Small intestine (tissue), 7 donors: Measurements from ENCODE around the gene SLC4A3. TPM values are rescaled to one million over a fixed set of nuclear protein-coding genes. Genes with fewer than 3 reads are reported as not detected.
A peak's percentile ranks its signal among the peaks of the same experiment; 100 is the strongest.

Source experiments
- DNase-seq, 2 donors: peaks; one replicate each; pipeline versions ENCODE4 v3.0.0 to v3.0.0-alpha.2; 2013
- FAIRE-seq: peaks from 2 replicates; lab custom pipeline; 2012; peaks lifted over from hg19 to GRCh38; lab: Jason Lieb, UNC
- H3K27ac ChIP-seq, 3 donors: one replicate each; pipeline ENCODE4 v1.5.1; 2013; ENCODE audit warnings: low read length in 2 of 3, mild to moderate bottlenecking in 2 of 3, control low read depth in 1 of 3, inconsistent platforms in 1 of 3, low read depth in 1 of 3, moderate library complexity in 1 of 3
- H3K27me3 ChIP-seq, 3 donors: one replicate each; pipeline ENCODE4 v1.6.1; 2013; ENCODE audit warnings: low read length in 3 of 3, inconsistent platforms in 1 of 3; ENCODE audit not compliant: control insufficient read depth in 3 of 3, insufficient read depth in 3 of 3
- H3K36me3 ChIP-seq, 3 donors: one replicate each; pipeline ENCODE4 v1.6.1; 2013; ENCODE audit warnings: low read length in 3 of 3, inconsistent platforms in 1 of 3, low read depth in 1 of 3, mild to moderate bottlenecking in 1 of 3, moderate library complexity in 1 of 3; ENCODE audit not compliant: control insufficient read depth in 3 of 3, insufficient read depth in 2 of 3
- H3K4me1 ChIP-seq, 3 donors: one replicate each; pipeline ENCODE4 v1.6.1; 2013; ENCODE audit warnings: low read length in 2 of 3, inconsistent platforms in 1 of 3, low read depth in 1 of 3, mild to moderate bottlenecking in 1 of 3, moderate library complexity in 1 of 3; ENCODE audit not compliant: control insufficient read depth in 3 of 3, insufficient read depth in 2 of 3
- H3K4me3 ChIP-seq, 3 donors: one replicate each; pipeline ENCODE4 v1.5.1; 2013; ENCODE audit warnings: low read length in 3 of 3, control low read depth in 1 of 3, inconsistent platforms in 1 of 3, low read depth in 1 of 3, mild to moderate bottlenecking in 1 of 3, moderate library complexity in 1 of 3
- H3K9me3 ChIP-seq, 2 donors: one replicate each; pipeline ENCODE4 v1.6.1; 2013; ENCODE audit warnings: low read depth in 1 of 2, low read length in 1 of 2; ENCODE audit not compliant: control insufficient read depth in 2 of 2, insufficient read depth in 1 of 2
- WGBS, 3 donors: extraction: QIAGEN DNeasy Blood & Tissue Kit; methylation state at CpG; one replicate each; pipeline ENCODE4 v1.1.7; 2013; 5-methylcytosine and 5-hydroxymethylcytosine counted together
- polyA plus RNA-seq, 4 donors: library from polyadenylated mRNA; stranded (reverse) in 3 of 4; unstranded in 1 of 4; fragments of 200-250 nt in 3 of 4; fragments of 120-200 nt in 1 of 4; gene quantifications; one replicate each; pipeline versions ENCODE4 v1.2.1 to v1.2.3, GENCODE V29; 2013
- donor health status: healthy with polysubstance abuse.
- donor health status: control.
- donor health status: control.
- donor health status: Bipolar disorder and iron deficiency.
- donor health status: healthy.

The SLC4A3 gene
- polyA plus RNA-seq, 4 donors: 1.0 to 2.2 (median 1.1) TPM; not detected in 1

GRCh38 chr2:219658196-219658846 is 30.9 kb downstream of the SLC4A3 start:
- no peak for DNase-seq
- Histone ChIP-seq H3K27ac (no peak overlapping the region), H3K4me3 (no peak overlapping the region), H3K27me3 (peaks cover 0 to 8% (median 2%) of the 10 kb centered on the region in 3 donors), H3K4me1 (no peaks in the 10 kb centered on the region), H3K9me3 (peaks cover 0 to 11% of the 10 kb centered on the region in 2 donors), H3K36me3 (no peaks in the 10 kb centered on the region)
- 59 to 77% (median 72%) methylated on average over 7 of the region's 7 CpGs for WGBS, 3 donors
- no peak for FAIRE-seq

- Histone ChIP-seq H3K4me1 (no peaks in the 10 kb centered on the region), H3K27ac (no peak overlapping the region), H3K27me3 (peaks cover 0 to 5% (median 2%) of the 10 kb centered on the region in 3 donors), H3K4me3 (no peak overlapping the region), H3K9me3 (peaks cover 0 to 11% of the 10 kb centered on the region in 2 donors), H3K36me3 (no peaks in the 10 kb centered on the region)
- DNase-seq (no peak), FAIRE-seq (no peak)
- WGBS, 3 donors: 76 to 87% (median 86%) methylated on average over 3 of the region's 3 CpGs
Observed at GRCh38 chr2:219658874-219659273, 31.4 kb downstream of the SLC4A3 start.

GRCh38 chr2:219661197-219661954 is 33.9 kb downstream of the SLC4A3 start:
- peak in 1 of 2 donors; percentile 39 for DNase-seq
- no peak for FAIRE-seq
- H3K27me3 ChIP-seq: no peaks in the 10 kb centered on the region
- no peak overlapping the region for H3K4me3 ChIP-seq
- H3K4me1 ChIP-seq: no peaks in the 10 kb centered on the region
- H3K36me3 ChIP-seq: no peaks in the 10 kb centered on the region
- H3K9me3 ChIP-seq: peaks cover 0 to 11% of the 10 kb centered on the region in 2 donors
- H3K27ac ChIP-seq: peak overlapping the region in 1 of 3 donors; percentile 17
- WGBS, 3 donors: 28 to 56% (median 36%) methylated on average over 7 of the region's 7 CpGs

- FAIRE-seq (no peak), DNase-seq (no peak)
- Histone ChIP-seq H3K27ac (peak overlapping the region in 1 of 3 donors; percentile 17), H3K9me3 (peaks cover 0 to 11% of the 10 kb centered on the region in 2 donors), H3K4me3 (no peak overlapping the region), H3K27me3 (no peaks in the 10 kb centered on the region), H3K36me3 (no peaks in the 10 kb centered on the region), H3K4me1 (no peaks in the 10 kb centered on the region)
- WGBS, 3 donors: 64 to 70% (median 70%) methylated on average over 1 of the region's 1 CpG
Observed at GRCh38 chr2:219661955-219662395, 34.5 kb downstream of the SLC4A3 start.

- no peaks in the 10 kb centered on the region for H3K4me1 ChIP-seq
- no peak overlapping the region for H3K4me3 ChIP-seq
- DNase-seq: no peak
- no peaks in the 10 kb centered on the region for H3K36me3 ChIP-seq
- H3K9me3 ChIP-seq: peaks cover 0 to 11% of the 10 kb centered on the region in 2 donors
- H3K27me3 ChIP-seq: no peaks in the 10 kb centered on the region
- FAIRE-seq: no peak
- no peak overlapping the region for H3K27ac ChIP-seq
Observed at GRCh38 chr2:219662566-219662965, 35.1 kb downstream of the SLC4A3 start.

GRCh38 chr2:219663116-219663762 is 35.8 kb downstream of the SLC4A3 start:
- Histone ChIP-seq H3K27ac (no peak overlapping the region), H3K4me3 (no peak overlapping the region), H3K36me3 (no peaks in the 10 kb centered on the region), H3K4me1 (no peaks in the 10 kb centered on the region), H3K27me3 (no peaks in the 10 kb centered on the region), H3K9me3 (peaks cover 0 to 11% of the 10 kb centered on the region in 2 donors)
- 72 to 79% (median 76%) methylated on average over 11 of the region's 11 CpGs for WGBS, 3 donors
- FAIRE-seq (no peak), DNase-seq (no peak)

- H3K36me3 ChIP-seq: no peaks in the 10 kb centered on the region
- H3K4me1 ChIP-seq: no peaks in the 10 kb centered on the region
- no peak overlapping the region for H3K4me3 ChIP-seq
- FAIRE-seq (no peak), DNase-seq (no peak)
- no peak overlapping the region for H3K27ac ChIP-seq
- H3K27me3 ChIP-seq: no peaks in the 10 kb centered on the region
- 80 to 91% (median 86%) methylated on average over 5 of the region's 5 CpGs for WGBS, 3 donors
- peaks cover 0 to 11% of the 10 kb centered on the region in 2 donors for H3K9me3 ChIP-seq
Observed at GRCh38 chr2:219664041-219664440, 36.6 kb downstream of the SLC4A3 start.

- no peak for FAIRE-seq
Observed at GRCh38 chr2:219664944-219665343, 37.5 kb downstream of the SLC4A3 start.

More at GRCh38 chr2:219664944-219665343, 37.5 kb downstream of the SLC4A3 start:
- 49 to 76% (median 59%) methylated on average over 4 of the region's 4 CpGs for WGBS, 3 donors
- no peaks in the 10 kb centered on the region for H3K4me1 ChIP-seq
- DNase-seq: no peak
- H3K9me3 ChIP-seq: peaks cover 0 to 11% of the 10 kb centered on the region in 2 donors
- H3K36me3 ChIP-seq: no peaks in the 10 kb centered on the region
- H3K27ac ChIP-seq: no peak overlapping the region
- H3K27me3 ChIP-seq: no peaks in the 10 kb centered on the region
- no peak overlapping the region for H3K4me3 ChIP-seq
